ENCODE data around the gene WDR1. TPM values are rescaled to one million over a fixed set of nuclear protein-coding genes. Genes with fewer than 3 reads are reported as not detected.
A peak's percentile ranks its signal among the peaks of the same experiment; 100 is the strongest.

Gene WDR1
- total and polyA plus RNA-seq, 2 of the 13 experiments (the other 11 are each of a cell fraction or from before 2014, with no cell fraction given) = 106 to 198 TPM

- no peak for TF ChIP-seq ZNF720 (CRISPR knock-in tag; IDR thresholded peaks at IDR 0.05)
- peak; percentile 30; the same call in 1 of the 2 replicates for TF ChIP-seq TARDBP (CRISPR knock-in tag; IDR thresholded peaks at IDR 0.05)
- no peak for TF ChIP-seq PHF21A (CRISPR knock-in tag; IDR thresholded peaks at IDR 0.05)
- no peak for TF ChIP-seq RBFOX2 (IDR thresholded peaks at IDR 0.05; ENCODE audit: low read depth, low read length)
- TF ChIP-seq, protein P1, sequence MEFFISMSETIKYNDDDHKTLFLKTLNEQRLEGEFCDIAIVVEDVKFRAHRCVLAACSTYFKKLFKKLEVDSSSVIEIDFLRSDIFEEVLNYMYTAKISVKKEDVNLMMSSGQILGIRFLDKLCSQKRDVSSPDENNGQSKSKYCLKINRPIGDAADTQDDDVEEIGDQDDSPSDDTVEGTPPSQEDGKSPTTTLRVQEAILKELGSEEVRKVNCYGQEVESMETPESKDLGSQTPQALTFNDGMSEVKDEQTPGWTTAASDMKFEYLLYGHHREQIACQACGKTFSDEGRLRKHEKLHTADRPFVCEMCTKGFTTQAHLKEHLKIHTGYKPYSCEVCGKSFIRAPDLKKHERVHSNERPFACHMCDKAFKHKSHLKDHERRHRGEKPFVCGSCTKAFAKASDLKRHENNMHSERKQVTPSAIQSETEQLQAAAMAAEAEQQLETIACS (CRISPR knock-in tag; IDR thresholded peaks at IDR 0.05) = no peak
- no peak for TF ChIP-seq ZNF629 (CRISPR knock-in tag; conservative IDR thresholded peaks at IDR 0.05)
- TF ChIP-seq TOE1 (CRISPR knock-in tag; IDR thresholded peaks at IDR 0.05) = no peak
- no peak for TF ChIP-seq TP53 (CRISPR knock-in tag; conservative IDR thresholded peaks at IDR 0.05)
- 0 out of 2 replicates have a peak, but pooled peaks have one; percentile 19 for TF ChIP-seq ETV5 (CRISPR knock-in tag; IDR thresholded peaks at IDR 0.05; ENCODE audit: borderline replicate concordance)
- no peak for TF ChIP-seq ZNF496 (CRISPR knock-in tag; IDR thresholded peaks at IDR 0.05; ENCODE audit: insufficient replicate concordance)
- no peak for TF ChIP-seq ZNF124 (CRISPR knock-in tag; IDR thresholded peaks at IDR 0.05)
- no peak for TF ChIP-seq EP300 (IDR thresholded peaks at IDR 0.05; ENCODE audit: low read depth in 2 of 2, low read length in 2 of 2)
- TF ChIP-seq EP300 (CRISPR knock-in tag; IDR thresholded peaks at IDR 0.05; ENCODE audit: borderline replicate concordance) = no peak
- 0 out of 2 replicates have a peak, but pooled peaks have one; percentile 63 for TF ChIP-seq ZNF274 (CRISPR knock-in tag; IDR thresholded peaks at IDR 0.05)
- TF ChIP-seq MAZ (IDR thresholded peaks at IDR 0.05; ENCODE audit: borderline replicate concordance, low read depth, low read length) = no peak
- TF ChIP-seq MAZ (CRISPR knock-in tag; IDR thresholded peaks at IDR 0.05; ENCODE audit: low read depth) = peak; percentile 30; the same call in 1 of the 2 replicates
- TF ChIP-seq HNRNPL (IDR thresholded peaks at IDR 0.05; ENCODE audit: low read depth, low read length) = no peak
- 0 out of 2 replicates have a peak, but pooled peaks have one; percentile 10 for TF ChIP-seq ZNF619 (CRISPR knock-in tag; IDR thresholded peaks at IDR 0.05)
- TF ChIP-seq CREBL2 (CRISPR knock-in tag; IDR thresholded peaks at IDR 0.05; ENCODE audit: borderline replicate concordance) = no peak
- no peak for TF ChIP-seq ZBTB7A (CRISPR knock-in tag; IDR thresholded peaks at IDR 0.05)
- no peak for TF ChIP-seq ZNF253 (CRISPR knock-in tag; IDR thresholded peaks at IDR 0.05; ENCODE audit: borderline replicate concordance)
- no peak for TF ChIP-seq SKI (IDR thresholded peaks at IDR 0.05; ENCODE audit: partially characterized antibody)
- TF ChIP-seq ASH2L (IDR thresholded peaks at IDR 0.05; ENCODE audit: insufficient read length, low read depth, low read length) = no peak
- TF ChIP-seq SMAD1 (CRISPR knock-in tag; IDR thresholded peaks at IDR 0.05; ENCODE audit: borderline replicate concordance, low read depth) = no peak
- TF ChIP-seq, protein P2, sequence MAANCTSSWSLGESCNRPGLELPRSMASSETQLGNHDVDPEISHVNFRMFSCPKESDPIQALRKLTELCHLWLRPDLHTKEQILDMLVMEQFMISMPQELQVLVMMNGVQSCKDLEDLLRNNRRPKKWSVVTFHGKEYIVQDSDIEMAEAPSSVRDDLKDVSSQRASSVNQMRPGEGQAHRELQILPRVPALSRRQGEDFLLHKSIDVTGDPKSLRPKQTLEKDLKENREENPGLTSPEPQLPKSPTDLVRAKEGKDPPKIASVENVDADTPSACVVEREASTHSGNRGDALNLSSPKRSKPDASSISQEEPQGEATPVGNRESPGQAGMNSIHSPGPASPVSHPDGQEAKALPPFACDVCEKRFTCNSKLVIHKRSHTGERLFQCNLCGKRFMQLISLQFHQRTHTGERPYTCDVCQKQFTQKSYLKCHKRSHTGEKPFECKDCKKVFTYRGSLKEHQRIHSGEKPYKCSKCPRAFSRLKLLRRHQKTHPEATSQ (CRISPR knock-in tag; IDR thresholded peaks at IDR 0.05; ENCODE audit: borderline replicate concordance) = no peak
- TF ChIP-seq RARA (CRISPR knock-in tag; IDR thresholded peaks at IDR 0.05) = peak; percentile 20; the same call in 1 of the 2 replicates
- TF ChIP-seq NFIB (CRISPR knock-in tag; IDR thresholded peaks at IDR 0.05; ENCODE audit: borderline replicate concordance) = no peak
- peak; percentile 22 for TF ChIP-seq HNF4A (CRISPR knock-in tag; IDR thresholded peaks at IDR 0.05)
Measured at GRCh38 chr4:10063544-10064300, 52.9 kb downstream of the WDR1 start (continued).
